PC-3 (cell line): Measurements from ENCODE around the gene CALR3.

Experiments used
- CTCF ChIP-seq: fragments of 300-600 bp; sonication (generic); conservative IDR thresholded peaks from 2 replicates; pipeline ENCODE4 v1.5.1; 2017; ENCODE audit warnings: antibody characterized with exemption, low read depth, mild to moderate bottlenecking, low read length
- EZH2 ChIP-seq: fragments of 300-600 bp; sonication (generic); IDR thresholded peaks from one replicate; pipeline ENCODE4 v1.6.1; 2017; ENCODE audit warnings: antibody characterized with exemption, mild to moderate bottlenecking, low read length; ENCODE audit not compliant: unreplicated experiment

GRCh38 chr19:16435238-16435917, 60.6 kb downstream of the CALR3 start:
- TF ChIP-seq CTCF (no peak), EZH2 (no peak)
